GM12873 (cell line): ENCODE data around the gene ARHGAP6.

Experiments used
- TF ChIP-seq, protein P1 (sequence below): IDR thresholded peaks from 2 replicates; pipeline ENCODE4 v1.5.1; 2012; ENCODE audit warnings: low read depth, mild to moderate bottlenecking, moderate library complexity, low read length, control low read depth; ENCODE audit not compliant: insufficient read depth; ENCODE audit errors: missing control alignments

The ARHGAP6 gene

DNA sequence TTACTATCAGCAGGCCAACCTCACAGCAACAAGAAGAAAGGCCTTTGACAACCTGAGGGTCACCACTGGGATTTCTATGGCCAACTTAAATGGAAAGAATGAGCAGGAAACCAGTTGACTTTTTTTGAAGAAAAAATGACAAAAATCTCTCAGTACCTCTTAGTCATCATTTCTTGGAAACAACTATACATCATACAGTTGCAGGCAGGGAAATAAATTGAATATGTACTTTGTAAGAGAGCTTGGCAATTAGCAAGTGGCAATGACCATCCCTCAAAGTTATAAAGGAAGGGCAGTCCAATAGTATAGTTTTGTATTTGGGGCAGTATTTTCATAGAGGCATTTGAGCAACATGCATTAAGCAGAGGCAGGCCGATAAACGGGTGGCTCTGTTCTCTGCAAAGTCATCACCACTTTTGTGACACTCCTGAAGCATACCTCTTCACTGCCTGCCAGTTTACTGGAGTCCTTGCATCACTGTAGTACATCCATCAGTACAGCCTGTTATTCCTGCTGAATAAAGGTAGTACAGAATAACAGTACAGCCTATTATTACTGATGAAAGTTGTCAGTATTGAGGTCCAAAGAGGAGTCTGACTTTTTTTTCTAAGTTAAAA lies 455.8 kb downstream of the ARHGAP6 start:
- TF ChIP-seq, protein P1, sequence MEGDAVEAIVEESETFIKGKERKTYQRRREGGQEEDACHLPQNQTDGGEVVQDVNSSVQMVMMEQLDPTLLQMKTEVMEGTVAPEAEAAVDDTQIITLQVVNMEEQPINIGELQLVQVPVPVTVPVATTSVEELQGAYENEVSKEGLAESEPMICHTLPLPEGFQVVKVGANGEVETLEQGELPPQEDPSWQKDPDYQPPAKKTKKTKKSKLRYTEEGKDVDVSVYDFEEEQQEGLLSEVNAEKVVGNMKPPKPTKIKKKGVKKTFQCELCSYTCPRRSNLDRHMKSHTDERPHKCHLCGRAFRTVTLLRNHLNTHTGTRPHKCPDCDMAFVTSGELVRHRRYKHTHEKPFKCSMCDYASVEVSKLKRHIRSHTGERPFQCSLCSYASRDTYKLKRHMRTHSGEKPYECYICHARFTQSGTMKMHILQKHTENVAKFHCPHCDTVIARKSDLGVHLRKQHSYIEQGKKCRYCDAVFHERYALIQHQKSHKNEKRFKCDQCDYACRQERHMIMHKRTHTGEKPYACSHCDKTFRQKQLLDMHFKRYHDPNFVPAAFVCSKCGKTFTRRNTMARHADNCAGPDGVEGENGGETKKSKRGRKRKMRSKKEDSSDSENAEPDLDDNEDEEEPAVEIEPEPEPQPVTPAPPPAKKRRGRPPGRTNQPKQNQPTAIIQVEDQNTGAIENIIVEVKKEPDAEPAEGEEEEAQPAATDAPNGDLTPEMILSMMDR = no peak

DNA sequence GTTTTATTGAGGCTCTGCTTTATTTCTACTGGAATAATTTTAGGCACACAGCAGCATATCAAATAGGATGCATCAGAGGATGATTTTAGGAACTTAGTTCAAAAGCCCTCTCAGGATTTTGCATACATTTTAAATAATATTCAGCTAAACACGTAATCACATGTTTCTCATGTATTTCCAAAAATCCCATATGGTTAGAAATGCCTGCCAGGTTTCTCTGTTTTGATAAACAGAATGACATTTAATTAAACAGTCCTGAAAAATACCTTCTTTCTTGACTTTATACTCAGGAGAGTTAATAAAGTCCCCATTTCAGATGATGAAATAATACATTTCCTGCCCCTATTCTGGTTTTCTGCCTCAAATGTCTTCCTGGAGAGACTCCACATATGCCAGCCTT lies 459.0 kb downstream of the ARHGAP6 start:
- TF ChIP-seq, protein P1 = no peak

DNA sequence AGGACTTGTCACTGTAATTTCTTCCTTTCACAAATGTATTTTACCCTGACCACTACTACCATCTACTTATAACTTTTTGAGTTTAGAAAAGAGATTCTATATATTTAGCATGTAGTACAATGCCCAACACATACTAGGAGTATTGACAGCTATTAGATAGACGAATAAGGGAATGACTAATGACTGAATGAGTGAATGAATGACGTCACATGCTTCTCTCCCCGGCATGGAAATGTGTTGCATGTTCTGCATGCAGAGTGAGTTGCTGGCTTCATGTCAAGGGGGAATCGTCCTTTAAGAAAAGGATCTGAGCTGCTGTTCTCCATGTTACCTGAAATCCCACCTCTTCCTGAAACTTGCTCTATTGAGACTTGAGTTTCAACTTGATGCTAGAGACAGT lies 459.9 kb downstream of the ARHGAP6 start:
- TF ChIP-seq, protein P1 = no peak

DNA sequence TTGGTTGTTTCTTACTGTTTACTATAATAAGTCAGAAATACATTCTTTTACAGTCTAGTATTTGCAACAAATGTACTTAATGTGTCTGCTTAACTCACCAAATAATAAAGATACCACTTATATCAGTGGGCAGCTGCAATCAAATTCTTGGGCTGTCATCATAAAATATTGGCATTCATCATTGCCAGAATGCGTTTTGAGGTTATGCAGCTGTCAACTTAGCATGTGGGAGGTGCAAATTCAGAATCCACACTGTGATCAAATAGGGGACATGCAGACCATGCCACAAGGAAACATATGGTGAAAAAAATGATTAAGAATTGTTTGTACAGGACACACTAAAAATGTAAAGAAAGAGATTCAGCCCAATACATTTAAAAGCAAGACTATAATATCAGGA lies 468.0 kb downstream of the ARHGAP6 start:
- TF ChIP-seq, protein P1 = no peak

DNA sequence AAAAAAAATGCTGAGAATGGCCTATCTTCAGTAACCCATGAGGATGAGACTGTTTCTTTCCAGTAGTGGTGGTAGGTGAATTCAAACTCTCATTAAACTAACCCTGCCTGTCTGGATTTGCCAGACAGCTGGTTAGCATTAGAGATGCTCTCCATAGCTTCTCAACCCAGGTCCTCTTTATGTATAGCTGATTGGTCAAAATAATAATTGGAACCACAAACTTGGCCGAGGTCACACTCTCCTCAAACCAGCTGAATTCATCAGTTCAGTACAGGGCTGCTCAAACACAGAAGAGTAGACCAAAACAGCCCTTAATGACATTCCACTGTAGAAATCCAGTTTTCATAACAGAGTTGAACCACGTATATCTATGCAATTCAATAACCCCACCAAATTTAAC lies 469.2 kb downstream of the ARHGAP6 start:
- TF ChIP-seq, protein P1 = no peak

DNA sequence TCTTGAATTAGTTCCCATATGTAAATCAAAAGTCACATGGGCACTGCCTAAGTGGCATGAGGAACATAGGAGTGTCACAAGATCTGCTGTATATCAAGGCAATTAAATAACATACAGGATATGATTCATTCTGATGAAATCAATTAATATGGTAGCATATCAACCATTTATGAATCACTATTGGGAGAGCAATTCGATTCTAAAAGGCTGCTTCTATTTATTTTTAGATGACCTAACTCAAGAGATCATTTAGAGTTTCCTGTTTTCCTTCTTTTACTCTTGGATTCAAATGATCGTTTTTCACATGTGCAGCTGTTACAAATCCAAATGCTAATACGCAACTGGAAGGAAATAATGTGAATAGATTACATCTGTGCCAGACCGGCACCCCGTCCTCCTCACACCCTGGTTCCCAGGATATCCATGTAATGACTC lies 472.7 kb downstream of the ARHGAP6 start:
- TF ChIP-seq, protein P1 = no peak

DNA sequence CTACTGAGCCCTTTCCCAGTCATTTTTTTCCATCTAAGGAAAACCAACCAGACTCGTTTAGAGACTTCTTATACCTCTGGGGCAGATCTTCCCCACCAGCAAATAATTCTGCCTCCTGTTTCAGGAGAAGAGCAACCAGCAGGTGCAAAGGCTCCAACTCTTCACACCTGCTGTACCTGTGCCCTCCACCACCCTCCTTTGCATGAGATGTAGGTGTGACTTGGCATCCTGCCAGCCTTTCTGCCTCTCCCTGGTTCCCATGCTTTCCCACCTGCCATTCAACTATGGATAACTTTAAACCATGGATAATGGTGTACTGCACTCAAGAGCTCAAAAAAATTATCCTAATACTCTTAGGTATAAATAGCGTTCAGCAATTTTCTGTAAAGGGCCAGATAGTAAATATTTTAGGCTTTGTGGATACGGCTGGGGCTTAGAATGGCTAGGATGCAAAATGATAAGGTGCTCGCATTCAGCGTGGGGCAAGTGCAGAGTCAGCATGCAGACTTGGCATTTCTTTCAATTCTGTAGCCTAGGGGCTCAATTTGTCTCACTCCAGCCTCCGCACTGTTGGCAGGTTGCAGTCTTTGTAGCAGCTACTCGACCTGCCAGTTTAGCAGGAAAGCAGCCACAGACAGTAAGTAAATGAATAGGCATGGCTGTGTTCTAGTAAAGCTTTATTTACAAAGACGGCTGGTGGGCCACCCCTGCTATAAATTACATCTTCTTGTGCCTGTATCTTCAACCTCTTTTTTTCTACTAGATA lies 474.8 kb downstream of the ARHGAP6 start:
- TF ChIP-seq, protein P1 = no peak
